Measurements from ENCODE around the gene PLXNB2.
A peak's percentile ranks its signal among the peaks of the same experiment; 100 is the strongest.

PLXNB2 gene

DNA sequence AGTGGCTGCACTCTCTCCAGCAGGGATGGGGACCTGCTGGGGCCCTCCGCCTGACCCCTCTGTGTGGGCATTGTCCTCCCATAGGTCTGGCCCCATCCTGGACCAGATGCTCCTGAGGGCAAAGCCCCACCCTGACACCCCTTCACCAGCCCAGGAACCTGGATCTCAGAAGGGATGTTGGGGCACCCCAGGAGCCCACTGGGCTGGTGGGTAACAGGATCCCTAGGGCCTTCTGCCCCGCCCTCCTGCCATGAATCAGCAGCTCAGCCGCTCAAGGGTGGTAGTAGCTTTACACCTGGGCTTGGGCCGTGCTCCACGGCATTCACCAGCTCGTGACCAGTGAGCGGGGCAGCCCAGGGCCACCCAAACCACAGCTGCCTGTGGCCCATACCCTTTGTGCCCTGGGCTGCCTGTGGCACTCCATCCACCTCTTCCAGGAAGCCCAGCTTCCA, 45.0 kb downstream of the PLXNB2 start:
- no peak for DNase-seq

DNA sequence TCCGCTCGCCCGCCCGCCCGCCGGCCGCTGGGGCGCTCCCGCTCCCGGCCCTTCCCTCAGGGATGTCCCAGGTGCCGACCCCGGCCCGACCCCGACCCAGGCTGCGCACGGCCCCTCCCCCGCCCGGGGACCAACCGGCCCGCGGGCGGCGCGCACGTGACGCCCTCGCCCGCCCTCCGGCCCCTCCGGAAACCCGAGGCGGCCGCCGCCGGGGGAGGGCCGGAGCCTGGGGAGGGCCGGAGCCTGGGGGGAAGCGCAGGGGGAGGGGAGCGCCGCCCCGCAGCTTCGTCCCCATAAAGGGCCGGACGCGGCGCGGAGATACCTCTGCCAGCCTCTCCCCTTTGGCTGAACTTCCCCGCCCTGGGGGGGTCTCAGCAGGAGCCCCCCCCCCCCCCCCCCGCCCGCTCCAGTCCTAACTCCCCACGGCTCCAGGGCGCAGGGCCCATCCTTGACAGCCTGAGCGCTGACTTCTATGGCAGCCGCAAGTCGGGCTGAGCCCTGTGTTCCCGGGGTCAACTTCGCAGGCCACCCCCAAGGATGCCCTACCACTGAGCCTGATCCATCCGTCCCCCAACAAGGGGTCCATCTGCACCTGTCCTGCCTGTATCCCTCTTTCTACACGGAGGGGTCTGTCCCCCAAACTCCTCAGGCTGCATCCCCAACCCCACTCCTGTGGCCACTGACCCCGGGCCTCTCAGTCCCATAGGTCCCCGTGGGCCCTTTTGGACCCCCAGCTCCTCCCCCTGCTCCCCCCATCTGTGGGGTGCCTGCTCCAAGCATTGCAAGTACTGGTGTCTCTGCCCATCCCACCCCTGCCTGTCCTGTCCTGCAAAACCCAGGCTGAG, 45.6 kb downstream of the PLXNB2 start, which contains the start of gene MAPK12:
MAPK12 (minus strand) TSS at position 69 of the 845 bp plus-strand sequence. CDS start 174 bp downstream, outside the sequence.
- DNase-seq: no peak

DNA sequence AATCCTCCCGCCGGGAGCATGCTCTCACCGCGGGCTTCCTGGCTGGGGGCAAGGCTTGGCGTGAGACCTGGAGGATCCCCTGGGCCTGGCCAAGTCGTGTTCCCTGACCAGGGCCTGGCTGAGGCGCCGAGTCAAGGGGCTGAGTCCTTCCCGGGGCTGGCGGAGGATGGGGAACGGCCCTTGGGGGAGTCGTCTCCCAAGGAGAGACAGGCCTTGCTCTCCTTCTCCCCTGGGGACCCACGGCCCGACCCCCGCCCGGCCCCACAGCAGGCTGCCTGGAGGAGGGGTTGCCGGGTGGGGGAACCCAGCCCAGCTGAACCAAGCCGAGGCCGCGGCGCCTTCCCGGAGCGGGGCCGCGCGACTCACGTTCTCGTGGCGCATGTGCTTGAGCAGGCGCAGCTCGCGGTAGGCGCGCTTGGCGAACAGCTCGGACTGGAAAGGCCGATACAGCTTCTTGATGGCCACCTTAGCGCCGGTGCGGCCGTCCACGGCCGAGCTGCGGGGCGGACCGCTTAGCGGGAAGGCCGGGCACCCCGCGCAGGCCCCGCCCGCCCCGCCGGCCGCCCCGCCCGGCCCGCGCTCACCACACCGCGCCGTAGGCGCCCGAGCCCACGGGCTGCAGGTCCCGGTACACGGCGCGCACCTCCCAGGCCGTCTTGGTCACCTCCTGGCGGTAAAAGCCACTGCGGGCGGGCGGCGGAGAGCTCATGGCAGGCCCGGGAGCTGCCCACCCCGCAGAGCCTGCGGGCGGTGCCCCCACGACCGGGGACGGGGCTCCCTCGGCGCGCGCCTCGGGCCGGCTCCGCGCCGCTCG, 46.4 kb downstream of the PLXNB2 start:
- no peak for DNase-seq

DNA sequence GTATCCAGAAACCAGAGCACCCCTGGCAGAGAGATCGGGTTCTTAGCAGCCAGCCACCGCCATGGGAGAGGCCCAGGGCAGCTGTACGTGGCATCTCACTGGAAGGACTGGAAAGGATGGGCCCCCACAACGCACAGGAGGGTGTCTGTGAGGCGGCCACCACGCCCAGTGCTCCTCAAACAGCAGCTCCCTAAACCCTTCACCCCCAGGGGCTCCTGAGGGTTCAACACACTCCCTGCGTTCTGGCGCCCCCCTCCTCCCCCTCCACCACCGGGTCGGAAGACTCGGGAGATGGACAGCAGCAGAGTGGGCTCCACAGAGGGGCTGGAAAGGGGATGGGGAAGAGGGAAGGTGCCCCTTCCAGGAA, 47.0 kb downstream of the PLXNB2 start:
- no peak for DNase-seq

DNA sequence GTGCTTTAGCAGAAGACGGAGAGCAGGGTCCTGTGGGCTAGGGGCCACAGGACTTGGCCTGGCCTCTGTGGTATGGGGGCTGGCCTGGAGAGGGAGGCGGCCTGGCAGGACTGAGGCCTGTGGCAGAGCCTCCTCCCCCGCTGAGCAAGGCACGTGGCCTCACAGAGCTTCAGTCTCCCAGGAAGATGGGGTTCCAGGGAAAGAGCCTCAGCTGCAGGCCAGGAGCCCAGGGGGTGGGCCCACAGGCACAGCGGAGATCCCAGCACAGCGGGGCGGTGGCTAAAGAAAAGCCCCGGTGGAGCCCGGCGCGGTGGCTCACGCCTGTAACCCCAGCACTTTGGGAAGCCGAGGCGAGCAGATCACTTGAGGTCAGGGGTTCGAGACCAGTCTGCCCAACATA, 48.1 kb downstream of the PLXNB2 start:
- DNase-seq: no peak

DNA sequence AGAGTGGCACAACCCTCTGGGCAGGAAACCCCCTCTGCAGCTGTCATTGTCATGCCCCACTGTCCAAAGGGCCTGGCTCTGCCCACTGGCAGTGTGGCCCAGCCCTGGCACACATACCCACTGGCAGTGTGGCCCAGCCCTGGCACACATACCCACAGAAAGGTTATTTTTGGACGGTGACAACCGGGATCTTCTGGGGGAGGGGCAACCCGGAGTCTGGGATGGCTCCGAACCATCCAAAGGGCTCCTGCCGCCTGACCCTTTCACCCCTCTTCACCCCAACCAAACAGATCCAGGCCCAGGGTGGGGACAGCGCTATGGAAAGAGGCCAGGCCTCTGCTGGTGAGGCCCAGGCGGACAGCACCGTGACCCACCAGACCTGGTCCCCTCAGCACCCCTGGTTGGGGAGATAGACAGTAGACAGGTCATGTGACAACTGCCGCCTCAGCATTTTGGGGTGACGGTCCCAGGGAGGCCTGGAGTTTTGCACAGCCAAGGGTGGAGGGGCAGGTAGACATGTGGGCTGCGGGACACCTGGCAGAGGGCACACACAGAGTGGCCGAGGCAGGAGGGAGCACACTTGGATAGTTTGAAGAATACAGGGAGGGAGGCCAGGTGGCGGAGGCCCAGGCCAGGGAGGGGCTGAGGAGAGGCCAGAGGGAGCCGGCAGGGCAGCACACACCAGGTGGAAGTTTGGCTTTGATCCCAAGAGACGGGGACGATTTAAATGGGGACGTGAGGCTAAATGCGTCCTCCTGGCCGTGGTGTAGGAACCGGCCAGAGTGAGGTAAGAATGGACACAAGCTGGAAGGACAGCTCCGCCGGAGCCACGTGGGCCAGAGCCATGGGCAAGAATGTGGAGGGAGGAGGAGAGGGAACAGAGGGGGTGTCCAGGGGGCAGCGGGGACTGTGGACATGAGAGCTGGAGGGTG, 48.8 kb downstream of the PLXNB2 start:
- DNase-seq: no peak

DNA sequence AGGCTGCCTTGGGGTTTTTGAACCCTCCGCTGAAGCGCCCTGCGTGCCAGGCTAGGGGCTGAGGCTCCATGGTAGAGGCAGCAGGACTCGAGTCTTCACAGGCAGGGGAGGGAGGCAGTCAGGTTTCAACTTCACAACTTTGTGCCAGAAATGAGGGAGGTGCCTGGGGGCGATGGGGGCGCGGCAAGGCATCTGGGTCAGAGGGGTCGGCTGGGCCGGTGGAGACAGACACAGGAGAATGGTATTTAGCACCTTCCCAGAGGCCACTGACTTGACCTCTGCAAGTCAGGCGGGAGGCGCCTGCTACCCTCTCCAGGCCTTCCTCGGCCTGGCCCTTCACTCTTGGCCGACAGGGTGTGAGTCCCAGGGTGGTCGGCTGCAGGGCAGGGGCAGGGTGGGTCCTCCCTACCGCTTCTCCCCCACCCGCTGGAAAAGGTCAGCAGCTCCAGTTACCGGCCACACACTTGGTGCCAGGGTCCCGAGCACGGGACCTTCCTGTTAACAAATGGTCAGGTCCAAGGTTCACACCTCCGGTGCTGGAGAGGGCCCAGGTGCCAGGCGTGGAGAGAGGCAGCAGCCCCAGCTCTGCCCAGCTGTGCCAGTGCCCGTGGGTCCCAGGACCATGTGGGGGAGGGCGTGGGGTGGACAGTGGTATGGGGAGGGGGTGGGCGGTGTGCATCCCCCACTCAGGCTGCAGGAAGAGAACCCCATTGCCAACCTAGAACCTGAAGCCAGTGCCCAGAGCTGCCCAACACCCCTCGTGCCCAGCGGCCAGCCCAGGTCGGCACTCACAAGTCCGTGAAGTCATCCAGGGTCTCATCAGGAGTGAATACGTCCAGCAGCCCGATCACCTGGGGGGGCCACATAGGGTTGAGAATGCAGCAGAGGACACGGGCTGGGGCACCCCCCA, 49.7 kb downstream of the PLXNB2 start:
- no peak for DNase-seq

DNA sequence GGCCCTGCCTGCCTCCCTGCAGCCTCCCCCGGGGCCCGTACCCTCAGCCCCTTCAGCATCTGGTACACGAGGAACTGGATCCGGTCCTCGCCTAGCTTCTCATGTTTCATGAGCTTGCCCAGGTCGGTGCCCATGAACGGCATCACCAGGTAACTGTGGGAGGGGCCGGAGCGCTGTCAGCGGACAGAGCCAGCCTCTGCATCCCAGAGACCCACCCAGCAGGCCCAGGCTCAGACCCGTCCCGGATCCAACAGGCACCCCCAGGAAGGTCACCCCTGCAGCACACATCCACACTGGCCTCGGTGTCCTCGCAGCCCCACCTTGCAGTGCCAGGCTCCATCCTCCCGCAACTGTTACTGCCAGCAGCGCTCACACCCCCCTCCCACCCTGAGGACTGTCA, 50.4 kb downstream of the PLXNB2 start:
- no peak for DNase-seq

DNA sequence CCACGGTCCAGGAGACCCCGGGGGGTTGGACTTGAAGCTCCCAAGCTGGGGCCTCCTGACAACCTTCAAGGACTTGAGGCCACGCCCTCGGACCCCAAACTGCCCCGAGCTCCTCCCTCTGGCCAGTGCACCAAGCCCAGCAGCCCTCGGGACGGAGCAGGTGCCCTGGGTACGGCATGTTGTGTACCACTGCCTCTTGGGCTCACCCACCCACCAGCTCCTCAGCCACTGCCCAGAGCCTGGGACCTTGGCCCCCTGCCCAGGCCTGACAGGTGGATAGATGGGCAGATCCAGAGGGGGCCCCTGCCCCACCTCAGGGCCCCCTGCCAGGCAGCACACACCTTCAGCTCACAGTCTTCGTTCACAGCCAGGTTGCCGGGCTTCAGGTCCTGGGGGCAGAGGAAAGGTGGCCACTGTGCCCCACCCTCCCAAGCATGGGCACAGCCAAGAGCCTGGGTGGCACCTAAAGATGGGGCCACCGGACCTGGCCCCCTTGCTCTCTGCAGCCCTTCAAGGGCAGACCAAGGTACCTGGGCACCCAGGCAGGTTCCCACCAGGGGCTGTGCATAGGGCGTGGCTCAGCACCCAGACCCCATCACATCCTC, 51.1 kb downstream of the PLXNB2 start:
- DNase-seq: no peak

DNA sequence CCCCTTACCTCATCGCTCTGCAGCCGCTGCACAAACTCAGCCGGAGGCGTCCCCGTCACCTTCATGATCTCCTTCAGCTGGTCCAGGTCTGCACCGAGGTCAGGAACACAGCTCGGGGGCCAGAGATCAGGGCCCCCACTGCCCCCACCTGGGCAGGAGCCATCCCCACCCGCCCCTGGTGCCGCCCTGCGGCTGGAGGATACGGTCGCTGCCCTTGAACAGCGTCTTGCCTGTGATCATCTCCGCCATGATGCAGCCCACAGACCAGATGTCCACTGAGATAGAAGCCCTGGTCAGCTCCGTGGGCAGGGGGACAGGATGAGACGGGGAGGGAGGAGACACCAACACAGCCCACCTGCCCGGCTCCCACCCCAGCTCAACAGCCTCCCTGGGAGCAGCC, 51.8 kb downstream of the PLXNB2 start:
- DNase-seq: no peak

DNA sequence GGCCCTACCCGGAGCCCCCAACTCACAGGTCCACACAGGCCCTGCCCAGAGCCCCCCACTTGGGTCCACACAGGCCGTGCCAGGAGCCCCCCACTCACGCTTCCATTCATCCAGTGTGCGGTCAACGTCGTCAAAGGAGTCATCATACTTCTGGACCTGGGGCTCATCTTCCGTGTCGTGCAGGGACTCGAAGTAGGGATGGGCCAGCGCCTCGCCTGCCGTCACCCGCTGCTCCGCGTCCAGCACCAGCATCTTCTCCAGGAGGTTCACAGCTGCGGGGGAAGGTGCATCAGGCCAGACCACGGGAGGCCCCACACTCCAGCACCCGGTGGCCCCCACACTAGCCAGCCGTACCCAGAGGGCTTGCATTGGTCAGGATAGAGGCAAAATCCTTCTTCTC, 52.3 kb downstream of the PLXNB2 start:
- no peak for DNase-seq

DNA sequence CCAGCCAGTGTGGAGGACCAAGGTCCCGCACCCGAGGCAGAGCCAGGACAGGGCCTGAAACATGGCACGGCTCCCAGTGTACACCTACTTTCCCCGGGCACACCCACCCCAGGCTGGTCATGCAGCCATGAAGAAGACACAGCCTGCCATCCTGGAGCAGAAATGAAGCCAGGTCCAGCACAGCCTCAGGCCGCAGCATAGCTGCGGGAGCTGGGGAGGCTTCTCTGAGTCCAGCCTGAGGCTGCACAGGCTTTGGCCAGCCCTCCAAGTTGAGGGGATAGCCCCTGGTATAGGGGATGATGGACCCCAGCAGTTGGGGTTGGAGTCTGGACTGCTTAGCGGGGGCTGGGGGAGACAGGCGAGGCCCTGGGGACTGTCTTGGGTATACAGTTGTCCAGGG, 53.5 kb downstream of the PLXNB2 start:
- DNase-seq: no peak

DNA sequence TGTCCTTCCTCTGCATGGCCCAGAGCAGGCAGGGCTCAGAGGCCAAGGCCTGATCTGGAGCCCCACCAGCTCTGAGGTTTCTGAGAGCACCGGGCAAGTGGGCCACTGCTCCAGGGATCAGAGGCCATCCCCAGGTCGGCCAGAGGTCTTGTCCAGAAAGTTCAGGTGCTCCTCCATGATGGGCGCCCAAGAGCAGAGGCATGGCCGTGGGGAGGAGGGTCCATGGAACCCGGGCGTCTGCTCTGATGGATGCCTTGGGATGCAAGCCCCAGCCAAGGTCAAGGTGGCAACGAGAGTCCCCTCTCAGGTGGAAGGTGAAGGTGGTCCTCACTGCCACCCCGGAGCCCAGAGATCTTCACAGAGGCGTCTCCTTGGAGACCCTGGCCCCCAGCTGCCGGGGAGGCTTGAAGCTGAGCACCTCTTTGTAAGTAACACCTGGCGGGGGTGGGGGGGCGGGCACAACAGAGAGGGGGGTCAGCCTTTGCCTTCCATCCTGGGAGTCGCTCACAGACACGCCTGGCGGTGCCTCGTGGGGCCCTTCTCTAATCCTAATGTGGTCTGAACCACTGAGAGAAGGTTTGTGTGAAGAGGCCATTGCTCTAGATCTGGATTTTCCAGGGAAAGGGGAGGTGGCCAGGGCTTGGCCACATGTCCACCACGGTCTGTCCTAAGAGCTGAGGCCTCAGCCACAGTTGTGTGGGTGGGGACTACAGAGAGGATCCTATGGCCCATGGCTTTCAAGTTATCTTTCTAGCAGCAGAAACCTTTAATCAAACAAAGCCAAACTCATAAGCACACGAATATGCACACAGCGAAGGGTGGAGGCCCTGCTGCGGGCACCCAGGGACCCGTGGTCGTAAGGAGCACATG, 54.2 kb downstream of the PLXNB2 start:
- no peak for DNase-seq

DNA sequence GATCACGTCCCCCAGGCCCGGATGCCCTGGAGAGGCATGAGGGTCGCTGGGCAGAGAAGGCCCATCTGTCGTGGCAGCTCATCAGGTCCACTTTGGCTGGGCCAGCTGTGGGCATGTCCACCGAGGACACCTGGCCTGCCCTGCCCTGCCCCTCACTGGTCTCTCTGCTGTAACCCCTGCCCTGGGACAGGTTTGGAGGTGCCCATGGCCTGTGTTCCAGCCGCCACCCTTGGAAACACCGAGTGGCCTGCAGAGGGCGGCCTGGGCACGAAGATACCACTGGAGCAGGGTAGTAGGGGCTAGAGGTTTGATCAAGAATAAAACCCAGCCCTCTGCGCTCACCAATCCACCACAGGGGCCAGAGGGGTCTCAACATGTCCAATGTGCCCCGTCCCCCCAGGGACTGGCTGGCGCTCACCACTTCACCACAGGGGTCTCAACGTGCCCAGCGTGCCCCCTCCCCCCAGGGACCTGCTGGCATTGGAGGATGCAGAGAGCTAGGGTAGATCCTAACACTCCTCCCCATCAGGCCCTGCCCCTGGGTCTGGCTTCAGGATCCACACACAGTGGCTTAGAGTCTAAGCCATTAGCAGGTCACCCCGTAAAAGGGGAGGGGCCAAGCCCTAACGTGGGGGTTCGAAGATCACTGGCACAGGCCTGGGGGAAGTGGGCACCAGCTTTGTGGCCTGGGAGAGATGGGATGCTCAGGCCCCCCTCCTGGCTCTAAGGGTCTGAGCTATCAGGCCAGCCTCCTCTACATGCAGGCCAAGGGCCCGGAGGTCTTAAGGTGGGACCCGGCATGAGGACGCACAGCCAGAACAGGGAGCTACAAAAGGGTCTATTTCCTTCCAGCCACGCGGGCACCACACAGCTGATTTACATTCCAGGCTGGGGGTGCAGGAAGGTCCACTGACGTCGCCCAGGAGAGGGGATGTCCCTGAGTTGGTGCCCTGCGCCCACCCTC, 55.1 kb downstream of the PLXNB2 start:
- peak; percentile 71 for DNase-seq

DNA sequence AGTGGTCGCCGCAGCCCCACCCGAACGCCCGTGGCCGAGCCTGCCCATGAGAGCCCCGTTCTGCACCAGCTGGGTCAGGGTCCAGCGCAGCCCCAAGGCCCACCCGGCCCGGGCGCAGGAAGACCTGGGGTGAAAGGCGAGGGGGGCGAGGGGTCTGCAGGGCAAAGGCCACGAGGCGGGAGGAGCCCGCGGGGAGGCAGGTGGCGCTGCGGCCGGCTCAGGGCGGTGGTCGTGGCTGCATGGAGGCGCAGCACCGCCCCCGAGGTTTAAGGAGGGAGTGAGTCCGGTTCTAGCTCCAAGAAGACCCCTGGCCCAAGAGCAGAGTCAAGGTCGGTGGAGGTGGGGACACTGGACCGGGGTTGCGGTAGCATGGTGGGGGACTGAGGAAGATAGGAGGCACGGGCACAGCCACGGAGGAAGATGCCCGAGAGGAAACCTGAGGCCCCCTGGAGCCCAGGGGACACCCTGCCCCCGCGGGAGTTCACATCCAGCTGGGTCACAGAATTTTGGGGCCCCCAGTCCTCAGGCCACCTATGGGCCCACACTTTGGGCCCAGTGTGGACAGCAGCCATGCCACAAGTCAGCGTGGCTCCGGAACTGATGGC, 55.9 kb downstream of the PLXNB2 start:
- DNase-seq: no peak

DNA sequence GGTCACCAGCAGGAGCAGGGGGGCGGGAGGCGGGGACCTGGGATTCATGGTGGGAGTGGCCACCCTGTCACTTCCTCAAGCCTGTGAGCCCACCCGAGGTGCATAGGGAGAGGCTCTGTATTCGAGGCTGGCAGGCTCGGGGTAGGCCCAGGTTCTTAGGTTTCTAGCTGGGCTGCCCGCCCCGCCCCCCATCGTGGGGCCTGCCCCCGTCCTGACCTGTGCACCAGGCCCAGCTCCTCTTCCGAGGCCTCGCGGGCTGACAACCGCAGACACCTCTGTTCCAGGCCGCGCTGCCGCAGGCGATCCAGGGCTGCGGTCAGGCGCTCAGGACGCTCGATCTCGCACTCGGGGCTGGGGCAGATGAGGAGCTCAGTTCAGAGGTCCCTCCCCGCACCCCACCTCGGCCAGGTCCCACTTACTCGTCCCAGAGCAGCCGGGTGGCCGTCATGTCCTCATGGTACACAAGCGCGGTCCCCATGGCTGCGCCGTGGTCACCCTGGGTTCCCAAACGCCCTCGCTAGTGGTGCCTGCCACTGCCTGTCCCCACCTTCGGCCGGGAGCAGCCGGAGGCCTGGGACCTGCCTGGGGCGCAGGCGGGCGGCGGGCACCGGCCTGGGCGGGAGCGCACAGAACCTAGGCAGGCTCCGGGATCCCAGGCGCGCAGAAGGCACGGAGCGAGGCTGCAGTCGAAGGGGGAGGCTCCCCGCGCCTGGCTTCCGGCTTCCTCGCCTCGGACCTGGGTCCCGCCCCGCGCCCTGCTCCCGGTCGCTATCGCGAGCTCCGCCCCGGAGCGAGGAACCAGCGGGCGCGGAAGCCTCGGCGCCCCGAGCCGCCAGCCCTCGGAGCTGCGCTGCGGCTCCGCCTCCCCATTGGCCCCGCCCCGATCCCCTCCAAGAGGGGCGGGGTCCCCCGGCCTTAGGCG, 56.6 kb downstream of the PLXNB2 start, which contains the start of gene HDAC10:
HDAC10 (minus strand) TSS at position 711 of the 922 bp plus-strand sequence; CDS start at position 478, 233 bp downstream.
- DNase-seq: peak; percentile 72

DNA sequence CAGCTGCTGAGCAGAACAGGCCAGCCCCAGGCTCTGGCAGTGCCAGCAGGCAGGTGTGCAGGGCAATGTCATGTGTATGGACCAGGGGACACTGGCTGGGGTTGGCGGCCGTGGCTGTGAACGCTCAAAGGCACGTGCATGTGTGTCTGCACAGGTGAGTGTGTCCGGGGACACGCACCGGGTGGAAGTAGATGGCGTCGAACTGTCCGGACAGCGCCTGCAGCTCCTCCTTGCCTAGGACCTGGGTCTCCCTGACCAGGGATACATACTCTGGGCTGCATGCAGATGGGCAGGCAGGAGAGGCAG, 57.2 kb downstream of the PLXNB2 start:
- no peak for DNase-seq
